K562 (cell line): ENCODE data around the gene MYO16.

Experiments used
- RFX1 ChIP-seq: fragments of 450-650 bp; IDR thresholded peaks from 2 replicates; pipeline ENCODE4 v1.6.1; 2016; ENCODE audit warnings: mild to moderate bottlenecking, moderate library complexity
- ZNF217 ChIP-seq: sonication (generic); formaldehyde crosslinking; IDR thresholded peaks from 2 replicates; pipeline ENCODE4 v1.8.0; 2022; ENCODE audit warnings: mild to moderate bottlenecking, missing genetic modification reagents
- TF ChIP-seq, protein P1 (sequence below): fragments of 250-450 bp; sonication (Bioruptor Pico); IDR thresholded peaks from 2 replicates; pipeline ENCODE4 v1.5.0; 2021
- TF ChIP-seq, protein P2 (sequence below), 2 experiments: fragments of 450-650 bp; conservative IDR thresholded peaks; 2 replicates each; pipeline ENCODE4 v1.6.1; 2017; ENCODE audit warnings: mild to moderate bottlenecking in 2 of 2, moderate library complexity in 2 of 2

DNA sequence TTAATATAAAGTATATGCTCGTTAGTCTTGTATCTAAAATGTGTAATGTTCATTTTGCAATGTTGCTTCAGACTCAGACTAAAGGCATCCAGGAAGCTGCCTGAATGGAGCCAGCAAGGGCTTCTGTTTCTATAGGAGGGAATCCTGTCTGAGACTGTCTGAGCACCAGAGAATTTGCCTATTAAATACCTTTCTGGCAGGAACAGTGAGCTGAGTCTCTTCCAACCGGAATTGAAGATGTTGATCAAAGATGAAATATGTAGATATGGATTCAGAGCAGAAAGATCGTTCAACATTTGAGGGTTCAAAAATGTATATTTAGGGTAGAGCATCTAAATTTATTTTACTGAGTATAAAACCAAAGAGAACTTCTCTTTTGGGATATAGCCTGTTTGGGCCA lies 20.9 kb downstream of the MYO16 start:
- TF ChIP-seq RFX1: no peak
- TF ChIP-seq, protein P1, sequence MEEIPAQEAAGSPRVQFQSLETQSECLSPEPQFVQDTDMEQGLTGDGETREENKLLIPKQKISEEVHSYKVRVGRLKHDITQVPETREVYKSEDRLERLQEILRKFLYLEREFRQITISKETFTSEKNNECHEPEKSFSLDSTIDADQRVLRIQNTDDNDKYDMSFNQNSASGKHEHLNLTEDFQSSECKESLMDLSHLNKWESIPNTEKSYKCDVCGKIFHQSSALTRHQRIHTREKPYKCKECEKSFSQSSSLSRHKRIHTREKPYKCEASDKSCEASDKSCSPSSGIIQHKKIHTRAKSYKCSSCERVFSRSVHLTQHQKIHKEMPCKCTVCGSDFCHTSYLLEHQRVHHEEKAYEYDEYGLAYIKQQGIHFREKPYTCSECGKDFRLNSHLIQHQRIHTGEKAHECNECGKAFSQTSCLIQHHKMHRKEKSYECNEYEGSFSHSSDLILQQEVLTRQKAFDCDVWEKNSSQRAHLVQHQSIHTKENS: no peak
- no peak for TF ChIP-seq ZNF217 (CRISPR knock-in tag)
- TF ChIP-seq, protein P2, sequence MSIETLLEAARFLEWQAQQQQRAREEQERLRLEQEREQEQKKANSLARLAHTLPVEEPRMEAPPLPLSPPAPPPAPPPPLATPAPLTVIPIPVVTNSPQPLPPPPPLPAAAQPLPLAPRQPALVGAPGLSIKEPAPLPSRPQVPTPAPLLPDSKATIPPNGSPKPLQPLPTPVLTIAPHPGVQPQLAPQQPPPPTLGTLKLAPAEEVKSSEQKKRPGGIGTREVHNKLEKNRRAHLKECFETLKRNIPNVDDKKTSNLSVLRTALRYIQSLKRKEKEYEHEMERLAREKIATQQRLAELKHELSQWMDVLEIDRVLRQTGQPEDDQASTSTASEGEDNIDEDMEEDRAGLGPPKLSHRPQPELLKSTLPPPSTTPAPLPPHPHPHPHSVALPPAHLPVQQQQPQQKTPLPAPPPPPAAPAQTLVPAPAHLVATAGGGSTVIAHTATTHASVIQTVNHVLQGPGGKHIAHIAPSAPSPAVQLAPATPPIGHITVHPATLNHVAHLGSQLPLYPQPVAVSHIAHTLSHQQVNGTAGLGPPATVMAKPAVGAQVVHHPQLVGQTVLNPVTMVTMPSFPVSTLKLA (conservative IDR thresholded peaks at IDR 0.05): no peak
